Measurements from ENCODE around the gene ZNF281.
A peak's percentile ranks its signal among the peaks of the same experiment; 100 is the strongest.
"Not testable (repeated sequence)": the region's sequence is repeated elsewhere in the genome, so short reads cannot be mapped to it uniquely, and the experiment has no call there.

ZNF281 gene

DNA sequence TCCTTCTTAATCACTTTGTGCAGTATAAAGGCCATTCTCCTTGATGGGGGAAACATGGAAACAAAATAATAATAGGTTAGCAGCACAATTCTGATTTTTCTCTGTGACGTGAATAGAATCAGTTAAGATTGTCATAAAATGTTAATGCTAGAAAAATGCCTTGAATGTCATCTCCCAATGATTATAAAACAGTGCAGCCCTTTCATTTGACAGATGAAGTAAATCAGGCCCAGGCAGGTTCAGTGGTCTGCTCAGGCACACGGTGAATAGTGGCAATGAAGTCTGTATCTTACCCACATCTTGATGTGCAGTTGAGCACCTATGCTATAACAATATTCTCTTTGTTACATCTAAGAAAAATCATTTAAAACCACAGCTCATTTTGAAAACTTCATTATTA lies 32.2 kb upstream of the ZNF281 start:
- Histone ChIP-seq H3K4me3 (ENCODE audit: low read length) (no peak overlapping the region), H4K20me1 (ENCODE audit: insufficient read depth, low read length) (no peaks in the 10 kb centered on the region), H3K36me3 (replicated peaks; ENCODE audit: low read depth, low read length) (peaks cover 8% of the 10 kb centered on the region), H3K27ac (ENCODE audit: low read length) (no peak overlapping the region), H2AFZ (ENCODE audit: low read depth, low read length) (no peak overlapping the region), H3K9me3 (ENCODE audit: insufficient read depth, low read length) (no peaks in the 10 kb centered on the region), H3K79me2 (ENCODE audit: low read length) (no peaks in the 10 kb centered on the region), H3K9ac (ENCODE audit: low read length) (no peak overlapping the region), H3K4me1 (ENCODE audit: low read length) (peaks cover 46% of the 10 kb centered on the region), H3K4me2 (ENCODE audit: low read length) (no peak overlapping the region), H3K27me3 (ENCODE audit: low read depth, low read length) (no peaks in the 10 kb centered on the region)
- TF ChIP-seq EZH2phosphoT487 (IDR thresholded peaks at IDR 0.05; ENCODE audit: low read depth), result no peak
- TF ChIP-seq, protein P1, sequence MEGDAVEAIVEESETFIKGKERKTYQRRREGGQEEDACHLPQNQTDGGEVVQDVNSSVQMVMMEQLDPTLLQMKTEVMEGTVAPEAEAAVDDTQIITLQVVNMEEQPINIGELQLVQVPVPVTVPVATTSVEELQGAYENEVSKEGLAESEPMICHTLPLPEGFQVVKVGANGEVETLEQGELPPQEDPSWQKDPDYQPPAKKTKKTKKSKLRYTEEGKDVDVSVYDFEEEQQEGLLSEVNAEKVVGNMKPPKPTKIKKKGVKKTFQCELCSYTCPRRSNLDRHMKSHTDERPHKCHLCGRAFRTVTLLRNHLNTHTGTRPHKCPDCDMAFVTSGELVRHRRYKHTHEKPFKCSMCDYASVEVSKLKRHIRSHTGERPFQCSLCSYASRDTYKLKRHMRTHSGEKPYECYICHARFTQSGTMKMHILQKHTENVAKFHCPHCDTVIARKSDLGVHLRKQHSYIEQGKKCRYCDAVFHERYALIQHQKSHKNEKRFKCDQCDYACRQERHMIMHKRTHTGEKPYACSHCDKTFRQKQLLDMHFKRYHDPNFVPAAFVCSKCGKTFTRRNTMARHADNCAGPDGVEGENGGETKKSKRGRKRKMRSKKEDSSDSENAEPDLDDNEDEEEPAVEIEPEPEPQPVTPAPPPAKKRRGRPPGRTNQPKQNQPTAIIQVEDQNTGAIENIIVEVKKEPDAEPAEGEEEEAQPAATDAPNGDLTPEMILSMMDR (IDR thresholded peaks at IDR 0.05; ENCODE audit: low read depth, low read length), result no peak

DNA sequence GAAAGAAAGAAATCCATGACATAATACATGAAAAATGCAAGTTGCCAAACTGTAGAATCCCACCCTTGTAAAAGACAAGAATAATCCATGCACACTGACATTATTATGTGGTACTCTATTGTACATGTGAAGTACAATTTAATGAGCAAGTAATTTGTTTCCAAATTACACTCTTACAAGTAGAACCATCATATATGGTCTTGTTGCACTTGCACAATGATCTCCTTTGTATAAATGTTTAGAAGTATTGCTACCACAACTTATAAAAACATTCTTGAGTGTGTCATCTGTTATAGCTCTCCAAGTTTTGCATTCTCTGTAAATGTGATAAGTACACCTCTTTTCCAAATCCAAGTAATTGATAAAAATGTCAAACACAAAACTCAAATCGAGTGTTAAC lies 29.1 kb upstream of the ZNF281 start:
- Histone ChIP-seq H3K4me3 (ENCODE audit: low read length) (no peak overlapping the region), H3K9me3 (ENCODE audit: insufficient read depth, low read length) (no peaks in the 10 kb centered on the region), H3K9ac (ENCODE audit: low read length) (no peak overlapping the region), H3K4me2 (ENCODE audit: low read length) (no peak overlapping the region), H3K27ac (ENCODE audit: low read length) (no peak overlapping the region), H3K79me2 (ENCODE audit: low read length) (no peaks in the 10 kb centered on the region), H3K36me3 (replicated peaks; ENCODE audit: low read depth, low read length) (no peaks in the 10 kb centered on the region), H4K20me1 (ENCODE audit: insufficient read depth, low read length) (no peaks in the 10 kb centered on the region), H3K27me3 (ENCODE audit: low read depth, low read length) (no peaks in the 10 kb centered on the region), H3K4me1 (ENCODE audit: low read length) (peaks cover 27% of the 10 kb centered on the region), H2AFZ (ENCODE audit: low read depth, low read length) (no peak overlapping the region)
- no peak for TF ChIP-seq EZH2phosphoT487 (IDR thresholded peaks at IDR 0.05; ENCODE audit: low read depth)
- TF ChIP-seq, protein P1 (IDR thresholded peaks at IDR 0.05; ENCODE audit: low read depth, low read length), result no peak

DNA sequence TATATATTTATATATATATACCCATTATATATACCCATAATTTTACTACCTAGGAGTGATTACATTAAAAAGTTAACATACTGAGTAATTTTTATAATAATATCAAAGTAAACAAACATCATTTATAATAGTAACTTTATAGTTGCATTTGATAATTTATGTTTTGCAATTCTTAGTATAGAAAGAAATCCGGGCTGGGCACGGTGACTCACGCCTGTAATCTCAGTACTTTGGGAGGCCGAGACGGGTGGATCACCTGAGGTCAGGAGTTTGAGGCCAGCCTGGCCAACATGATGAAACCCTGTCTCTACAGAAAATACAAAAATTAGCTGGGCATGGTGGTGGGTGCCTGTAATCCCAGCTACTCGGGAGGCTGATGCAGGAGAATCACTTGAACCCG lies 28.6 kb upstream of the ZNF281 start:
- not testable (repeated sequence) for H3K27me3 ChIP-seq (ENCODE audit: low read depth, low read length); H3K9ac ChIP-seq (ENCODE audit: low read length); H3K9me3 ChIP-seq (ENCODE audit: insufficient read depth, low read length); H3K4me2 ChIP-seq (ENCODE audit: low read length); H3K4me3 ChIP-seq (ENCODE audit: low read length); H2AFZ ChIP-seq (ENCODE audit: low read depth, low read length); H4K20me1 ChIP-seq (ENCODE audit: insufficient read depth, low read length); H3K79me2 ChIP-seq (ENCODE audit: low read length); H3K36me3 ChIP-seq (replicated peaks; ENCODE audit: low read depth, low read length); H3K27ac ChIP-seq (ENCODE audit: low read length)
- H3K4me1 ChIP-seq (ENCODE audit: low read length), result peaks cover 25% of the 10 kb centered on the region

DNA sequence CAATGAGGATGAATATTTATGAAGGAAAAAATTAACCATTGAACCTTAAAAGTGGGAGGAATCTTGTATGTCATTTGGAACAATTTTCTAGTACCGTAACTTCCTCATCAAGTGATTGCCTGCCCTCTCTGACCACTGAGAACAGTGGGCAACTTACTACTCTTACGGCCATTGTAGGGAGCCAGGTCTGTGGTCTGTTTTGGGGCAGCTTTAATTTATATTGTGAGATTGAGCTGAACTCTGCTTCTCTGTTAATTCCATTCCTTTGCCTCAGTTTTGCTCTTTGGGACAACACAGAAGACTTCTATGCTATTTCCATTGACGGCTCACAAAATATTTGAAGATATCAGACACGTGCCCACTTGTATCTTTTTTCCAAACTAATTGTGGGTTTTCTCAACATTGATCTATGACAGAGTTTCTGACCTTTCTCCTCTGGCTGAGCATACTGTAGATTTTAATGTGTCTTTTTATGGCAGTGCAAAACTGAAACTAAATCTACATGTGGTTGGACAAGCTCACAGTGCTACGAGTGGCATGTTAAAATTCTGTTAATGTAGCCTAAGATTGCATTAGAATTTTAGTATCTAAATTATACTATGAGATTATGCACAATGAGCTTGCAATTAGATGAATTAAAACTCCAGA lies 27.8 kb upstream of the ZNF281 start:
- peak overlapping the region; percentile 88 for H3K4me2 ChIP-seq (ENCODE audit: low read length)
- H3K27me3 ChIP-seq (ENCODE audit: low read depth, low read length), result no peaks in the 10 kb centered on the region
- H3K9me3 ChIP-seq (ENCODE audit: insufficient read depth, low read length), result no peaks in the 10 kb centered on the region
- H3K9ac ChIP-seq (ENCODE audit: low read length), result peak overlapping the region; percentile 59
- H3K4me1 ChIP-seq (ENCODE audit: low read length), result peaks cover 25% of the 10 kb centered on the region
- H3K4me3 ChIP-seq (ENCODE audit: low read length), result peak overlapping the region; percentile 66
- TF ChIP-seq, protein P1 (IDR thresholded peaks at IDR 0.05; ENCODE audit: low read depth, low read length), result no peak
- no peak for TF ChIP-seq EZH2phosphoT487 (IDR thresholded peaks at IDR 0.05; ENCODE audit: low read depth)
- H3K27ac ChIP-seq (ENCODE audit: low read length), result peak overlapping the region; percentile 34
- peak overlapping the region; percentile 97 for H2AFZ ChIP-seq (ENCODE audit: low read depth, low read length)
- H3K79me2 ChIP-seq (ENCODE audit: low read length), result no peaks in the 10 kb centered on the region
- no peaks in the 10 kb centered on the region for H3K36me3 ChIP-seq (replicated peaks; ENCODE audit: low read depth, low read length)
- no peaks in the 10 kb centered on the region for H4K20me1 ChIP-seq (ENCODE audit: insufficient read depth, low read length)
